Endothelial cell of umbilical vein (primary cell): Measurements from ENCODE around the gene CILP2. TPM values are rescaled to one million over a fixed set of nuclear protein-coding genes. Genes with fewer than 3 reads are reported as not detected.

Source experiments
- BruUV-seq: library from RNA; stranded (reverse); fragments of 400-500 nt; replicated peaks from 2 replicates; lab custom pipeline; 2021; lab: Mats Ljungman, UMichigan
- CTCF ChIA-PET: fragments of 300-600, 350-600 bp; sonication (Branson Sonifier 250); formaldehyde crosslinking; loops from one replicate; lab custom pipeline; 2021; ENCODE audit warnings: antibody characterized with exemption, inconsistent platforms; lab: Charles Lee
- POLR2A ChIA-PET: fragments of 300-600, 350-600 bp; sonication (Branson Sonifier 250); formaldehyde crosslinking; loops from one replicate; lab custom pipeline; 2021; ENCODE audit warnings: antibody characterized with exemption, inconsistent platforms; lab: Charles Lee
- DNase-seq: peaks from one replicate; pipeline ENCODE4 v3.0.0-alpha.2; 2011; ENCODE audit warnings: low read depth, low spot score
- FAIRE-seq: peaks from 2 replicates; lab custom pipeline; 2011; peaks lifted over from hg19 to GRCh38; lab: Jason Lieb, UNC
- H2AFZ ChIP-seq: 2 replicates; pipeline ENCODE4 v1.6.0; 2012; ENCODE audit warnings: low read depth, low read length, control low read depth, inconsistent platforms
- H3K27ac ChIP-seq: 2 replicates; pipeline ENCODE4 v1.5.1; 2011; ENCODE audit warnings: low read depth, mild to moderate bottlenecking, control low read depth, low read length, moderate library complexity; ENCODE audit not compliant: insufficient read depth
- H3K27me3 ChIP-seq, 2 experiments: 2 replicates each; pipeline versions ENCODE4 v1.6.0 to v1.6.1; 2011; ENCODE audit warnings: low read length in 2 of 2, mixed read lengths in 1 of 2; ENCODE audit not compliant: control insufficient read depth in 2 of 2, insufficient read depth in 2 of 2
- H3K36me3 ChIP-seq, 2 experiments: 2 replicates in 1 of 2; 3 replicates in 1 of 2; pipeline ENCODE4 v1.5.1; 2011; ENCODE audit warnings: low read length in 2 of 2, mild to moderate bottlenecking in 1 of 2, moderate library complexity in 1 of 2; ENCODE audit not compliant: control insufficient read depth in 2 of 2, insufficient read depth in 2 of 2; ENCODE audit errors: extremely low read depth in 1 of 2
- H3K4me1 ChIP-seq: 3 replicates; pipeline ENCODE4 v1.5.1; 2011; ENCODE audit warnings: mild to moderate bottlenecking, low read length; ENCODE audit not compliant: control insufficient read depth, insufficient read depth; ENCODE audit errors: extremely low read depth
- H3K4me2 ChIP-seq: 2 replicates; pipeline ENCODE4 v1.6.1; 2011; ENCODE audit warnings: low read length, control low read depth, mixed read lengths; ENCODE audit not compliant: insufficient read depth
- H3K4me3 ChIP-seq, 3 experiments: fragments of 200-600 bp in 1 of 3; sonication (generic), shearing (Covaris generic) in 1 of 3; replicated peaks in 1 of 3; 2 replicates each; pipeline ENCODE4 v1.5.1; 2011 to 2016; ENCODE audit warnings: control low read depth in 3 of 3, low read length in 3 of 3, mild to moderate bottlenecking in 2 of 3, inconsistent platforms in 1 of 3, low read depth in 1 of 3, moderate library complexity in 1 of 3; ENCODE audit not compliant: insufficient read depth in 1 of 3
- H3K79me2 ChIP-seq: 2 replicates; pipeline ENCODE4 v1.6.0; 2012; ENCODE audit warnings: low read length, inconsistent platforms; ENCODE audit not compliant: control insufficient read depth, insufficient read depth
- H3K9ac ChIP-seq: replicated peaks from 2 replicates; pipeline ENCODE3; 2011; ENCODE audit warnings: low read length, control low read depth; ENCODE audit not compliant: insufficient read depth; ENCODE audit errors: extremely low read depth
- H3K9me1 ChIP-seq: replicated peaks from 3 replicates; pipeline ENCODE4 v1.6.0; 2011; ENCODE audit warnings: mild to moderate bottlenecking, low read length; ENCODE audit not compliant: control insufficient read depth, insufficient read depth; ENCODE audit errors: extremely low read depth
- H3K9me3 ChIP-seq: replicated peaks from 2 replicates; pipeline ENCODE4 v1.5.1; 2012; ENCODE audit warnings: low read length, inconsistent platforms; ENCODE audit not compliant: control insufficient read depth, insufficient read depth
- H4K20me1 ChIP-seq: replicated peaks from 2 replicates; pipeline ENCODE3; 2011; ENCODE audit warnings: mild to moderate bottlenecking, low read length; ENCODE audit not compliant: control insufficient read depth, insufficient read depth; ENCODE audit errors: extremely low read depth
- CTCF ChIP-seq, 2 donors: IDR thresholded peaks; 1 replicate in 1 of 2; 2 replicates in 1 of 2; pipeline ENCODE4 v1.5.1; 2011; ENCODE audit warnings: low read length in 2 of 2, mild to moderate bottlenecking in 2 of 2, moderate library complexity in 2 of 2, control low read depth in 1 of 2, inconsistent platforms in 1 of 2, low read depth in 1 of 2; ENCODE audit not compliant: insufficient read depth in 1 of 2; ENCODE audit errors: extremely low read depth in 1 of 2
- JUN ChIP-seq: IDR thresholded peaks from 2 replicates; pipeline ENCODE4 v1.6.1; 2011; ENCODE audit warnings: borderline replicate concordance, low read depth; ENCODE audit not compliant: insufficient read length, insufficient read depth
- POLR2AphosphoS5 ChIP-seq: IDR thresholded peaks from 2 replicates; pipeline ENCODE4 v1.6.1; 2012; ENCODE audit warnings: low read depth, mild to moderate bottlenecking, control low read depth, low read length, moderate library complexity; ENCODE audit not compliant: insufficient read depth
- dilution Hi-C: fragments of 300-500 bp; cut with MboI; formaldehyde crosslinking; loops from one replicate; pipeline ENCODE4 v1.15.0; 2019; ENCODE audit warnings: low sequenced_read_pairs; ENCODE audit not compliant: extremely low pct_ligation_motif_present
- intact Hi-C: fragments of 100-400 bp; cut with micrococcal nuclease; formaldehyde crosslinking; loops from one replicate; pipeline ENCODE4 v1.10.0; 2022
- polyA plus RNA-seq, 4 experiments: library from polyadenylated mRNA; depleted of rRNA in 3 of 4; stranded (reverse) in 3 of 4; unstranded in 1 of 4; fragments of >200 nt; gene quantifications; 2 replicates each; pipeline versions ENCODE4 v1.2.1 to v1.2.3, GENCODE V29; 2011 to 2012; ENCODE audit warnings: missing spikeins in 1 of 4
- total RNA-seq: library from RNA; stranded (reverse); gene quantifications from 2 replicates; pipeline ENCODE4 v1.2.3, GENCODE V29; 2021
- TF ChIP-seq, protein P1 (sequence below): IDR thresholded peaks from 2 replicates; pipeline ENCODE4 v1.6.1; 2011; ENCODE audit not compliant: insufficient read depth, insufficient read length

CILP2 gene
- total and polyA plus RNA-seq, 2 donors (not counting 3 experiments of a cell fraction or from before 2014, with no cell fraction given), result 0.01 TPM; not detected in 1

GRCh38 chr19:19531951-19532805, 5.9 kb upstream of the CILP2 start:
- DNase-seq (peak; percentile 44), FAIRE-seq (peak; percentile 76)
- H3K9ac ChIP-seq, result no peak overlapping the region
- no peak overlapping the region for H2AFZ ChIP-seq
- no peaks in the 10 kb centered on the region for H3K9me3 ChIP-seq
- intact Hi-C loops, result loop anchor here (1.0 kb wide), 2 partner anchors 22 to 112 kb away; no protein-coding TSS in a partner anchor
- no peaks in the 10 kb centered on the region for H3K27me3 ChIP-seq
- TSS peak; percentile 13 for BruUV-seq
- H3K4me2 ChIP-seq, result no peak overlapping the region
- H3K9me1 ChIP-seq, result no peaks in the 10 kb centered on the region
- no peaks in the 10 kb centered on the region for H4K20me1 ChIP-seq
- POLR2A ChIA-PET, result no interaction called here
- TF ChIP-seq CTCF (IDR thresholded peaks at IDR 0.05; ENCODE audit: extremely low read depth in 1 of 2, insufficient read depth in 1 of 2, low read depth in 1 of 2, low read length in 2 of 2) (peak; percentile 96 to 99), POLR2AphosphoS5 (no peak), JUN (no peak)
- TF ChIP-seq, protein P1, sequence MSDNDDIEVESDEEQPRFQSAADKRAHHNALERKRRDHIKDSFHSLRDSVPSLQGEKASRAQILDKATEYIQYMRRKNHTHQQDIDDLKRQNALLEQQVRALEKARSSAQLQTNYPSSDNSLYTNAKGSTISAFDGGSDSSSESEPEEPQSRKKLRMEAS, result no peak
- no peaks in the 10 kb centered on the region for H3K79me2 ChIP-seq
- CTCF ChIA-PET, result interaction anchor here (0.8 to 5.6 kb wide), 20 partner anchors 9 to 520 kb away, joined by 3 to 45 read pairs (median 4); partner anchors contain the start of genes GMIP and ZNF101
- dilution Hi-C loops, result no loop called here
- H3K36me3 ChIP-seq, result no peaks in the 10 kb centered on the region
- H3K4me3 ChIP-seq, result no peak overlapping the region
- H3K27ac ChIP-seq, result no peak overlapping the region
- H3K4me1 ChIP-seq, result no peaks in the 10 kb centered on the region
